GM21390 (cell line): ENCODE data around the gene BEST2.
"Not testable (repeated sequence)": the region's sequence is repeated elsewhere in the genome, so short reads cannot be mapped to it uniquely, and the experiment has no call there.

Source experiments
- ATAC-seq: cut with Tn5 transposase; IDR thresholded peaks from one replicate; pipeline ENCODE4 v1.9.1; 2021; ENCODE audit not compliant: unreplicated experiment

BEST2 gene

GRCh38 chr19:12751635-12752034 lies at the start of gene BEST2:
BEST2 (plus strand) TSS chr19:12751791; CDS start chr19:12752593, 802 bp downstream.
- no peak for ATAC-seq

DNA sequence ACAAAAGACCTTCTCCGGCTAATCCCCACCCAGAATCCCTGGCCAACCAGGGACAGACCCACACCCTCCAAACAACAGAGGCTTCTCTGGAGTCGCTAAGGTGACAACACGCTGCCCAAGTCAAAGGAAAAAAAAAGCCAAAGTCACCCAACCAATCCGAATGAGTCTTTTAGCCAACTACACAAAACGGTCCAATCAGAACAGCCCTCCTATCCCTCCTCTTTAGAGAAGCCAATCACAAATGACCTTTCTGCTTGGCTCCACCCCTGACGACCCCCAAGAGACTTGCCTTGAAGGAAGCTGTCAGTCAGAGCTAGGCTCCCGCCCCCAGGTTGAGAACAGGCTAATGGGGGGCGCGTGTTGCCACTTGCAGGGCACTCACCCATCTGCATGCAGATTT lies 48.5 kb upstream of the BEST2 start:
- ATAC-seq = no peak

DNA sequence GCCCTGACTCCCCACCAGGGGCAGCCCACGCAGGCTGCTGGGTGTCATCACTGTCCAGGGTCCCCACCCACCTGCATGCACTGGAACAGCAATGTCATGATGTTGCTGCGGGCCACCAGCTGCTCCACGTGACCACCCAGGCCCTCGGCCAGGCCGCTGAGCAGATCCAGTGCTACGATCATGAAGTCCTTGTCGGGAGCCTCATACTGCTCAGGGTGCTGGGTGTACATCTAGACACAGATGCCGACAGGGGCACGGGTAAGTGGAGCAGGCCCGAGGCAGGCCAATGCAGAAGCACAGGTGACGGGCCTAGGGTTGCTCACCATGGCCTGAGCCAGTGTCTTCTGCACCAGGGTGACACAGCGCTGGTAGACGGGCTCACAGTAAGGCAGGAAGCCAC lies 46.4 kb upstream of the BEST2 start:
- ATAC-seq = no peak

- no peak for ATAC-seq
Measured at GRCh38 chr19:12705654-12706331, 45.8 kb upstream of the BEST2 start.

DNA sequence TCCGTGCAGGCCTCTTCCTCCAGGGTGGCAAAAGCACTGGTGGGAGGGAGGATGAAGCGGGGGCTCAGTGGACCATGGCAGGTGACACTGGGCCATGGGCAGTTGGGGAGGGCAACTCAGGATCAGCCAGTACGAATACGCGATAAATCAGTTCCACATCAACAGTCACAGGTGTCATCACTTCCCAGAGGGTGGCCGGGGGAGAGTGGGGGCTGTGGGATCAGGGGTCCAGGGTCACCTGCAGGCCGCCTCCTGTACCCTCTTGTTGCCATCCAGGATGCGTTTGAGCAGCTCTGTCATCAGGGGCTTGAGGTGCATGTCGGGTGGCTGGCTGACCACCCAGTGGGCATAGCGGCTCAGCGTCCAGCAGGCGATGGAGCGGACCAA lies 45.3 kb upstream of the BEST2 start:
- no peak for ATAC-seq

GRCh38 chr19:12708641-12709040 lies 43.0 kb upstream of the BEST2 start:
- no peak for ATAC-seq

GRCh38 chr19:12711187-12711586 lies 40.4 kb upstream of the BEST2 start:
- ATAC-seq = no peak

- not testable (repeated sequence) for ATAC-seq
Measured at GRCh38 chr19:12712077-12712476, 39.5 kb upstream of the BEST2 start.

- ATAC-seq = not testable (repeated sequence)
Measured at GRCh38 chr19:12713304-12713703, 38.3 kb upstream of the BEST2 start.

- no peak for ATAC-seq
Measured at GRCh38 chr19:12715102-12715501, 36.5 kb upstream of the BEST2 start.

DNA sequence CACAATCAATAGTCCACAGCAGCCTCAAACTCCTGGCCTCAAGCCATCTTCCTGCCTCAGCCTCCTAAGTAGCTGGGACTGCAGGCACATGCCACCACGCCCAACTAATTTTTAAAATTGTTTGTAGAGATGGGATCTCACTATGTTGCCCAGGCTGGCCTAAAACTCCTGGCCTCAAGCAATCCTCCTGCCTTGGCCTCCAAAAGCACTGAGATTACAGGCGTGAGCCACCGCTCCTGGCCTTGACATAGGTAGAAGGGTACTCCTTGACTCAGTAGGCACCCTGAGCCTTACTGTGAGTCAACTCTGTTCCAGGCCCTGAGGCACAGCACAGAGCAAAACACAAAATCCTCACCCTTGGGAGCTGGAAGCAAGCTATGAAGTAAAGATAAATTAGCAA lies 35.7 kb upstream of the BEST2 start:
- ATAC-seq = no peak

GRCh38 chr19:12720296-12720695 lies 31.3 kb upstream of the BEST2 start:
- ATAC-seq = no peak

- no peak for ATAC-seq
Measured at GRCh38 chr19:12720851-12721655, 30.5 kb upstream of the BEST2 start.

DNA sequence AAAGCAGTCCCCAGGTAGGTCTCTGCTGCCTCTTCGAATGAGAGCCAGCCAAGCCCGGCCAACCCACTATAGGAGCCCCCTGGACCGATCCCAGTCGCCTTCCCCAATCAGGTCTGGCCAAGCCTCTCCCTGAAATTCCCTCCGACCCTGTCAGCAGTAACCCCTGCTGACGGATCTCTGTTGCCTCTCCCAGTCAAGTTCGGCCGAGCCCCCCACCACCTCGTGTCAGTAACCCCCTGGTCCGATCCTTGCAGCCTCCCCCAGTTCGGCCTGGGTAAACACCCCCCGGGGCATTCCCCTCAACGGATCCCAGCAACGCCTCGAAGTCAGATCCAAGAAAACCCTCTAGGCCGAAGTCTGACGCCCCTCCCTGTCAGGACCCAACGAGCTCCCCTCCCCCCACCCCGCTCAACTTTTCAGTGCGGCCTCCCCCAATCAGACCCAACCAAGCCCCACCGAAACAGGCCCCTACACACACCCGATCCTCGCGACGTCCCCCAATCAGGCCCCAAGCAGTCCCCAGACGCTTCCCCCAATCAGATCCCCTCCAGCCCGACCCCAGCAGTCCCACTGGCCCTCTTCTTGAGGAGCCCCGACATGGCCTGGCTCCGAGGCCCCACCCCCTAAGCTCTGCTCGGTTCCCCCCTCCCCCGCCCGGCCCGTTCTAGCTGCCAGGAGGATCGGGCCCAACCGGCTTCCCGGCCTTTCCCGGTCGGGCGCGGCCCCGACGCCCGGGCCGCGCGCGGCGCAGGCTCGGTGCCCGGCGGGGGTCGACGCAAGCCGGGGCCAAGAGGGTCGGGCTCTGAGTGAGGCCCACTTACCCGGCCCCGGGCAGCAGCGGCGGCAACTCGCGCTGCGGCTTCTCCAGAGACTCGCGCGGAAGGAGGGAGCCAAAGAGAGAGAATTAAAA lies 29.7 kb upstream of the BEST2 start:
- ATAC-seq = no peak

DNA sequence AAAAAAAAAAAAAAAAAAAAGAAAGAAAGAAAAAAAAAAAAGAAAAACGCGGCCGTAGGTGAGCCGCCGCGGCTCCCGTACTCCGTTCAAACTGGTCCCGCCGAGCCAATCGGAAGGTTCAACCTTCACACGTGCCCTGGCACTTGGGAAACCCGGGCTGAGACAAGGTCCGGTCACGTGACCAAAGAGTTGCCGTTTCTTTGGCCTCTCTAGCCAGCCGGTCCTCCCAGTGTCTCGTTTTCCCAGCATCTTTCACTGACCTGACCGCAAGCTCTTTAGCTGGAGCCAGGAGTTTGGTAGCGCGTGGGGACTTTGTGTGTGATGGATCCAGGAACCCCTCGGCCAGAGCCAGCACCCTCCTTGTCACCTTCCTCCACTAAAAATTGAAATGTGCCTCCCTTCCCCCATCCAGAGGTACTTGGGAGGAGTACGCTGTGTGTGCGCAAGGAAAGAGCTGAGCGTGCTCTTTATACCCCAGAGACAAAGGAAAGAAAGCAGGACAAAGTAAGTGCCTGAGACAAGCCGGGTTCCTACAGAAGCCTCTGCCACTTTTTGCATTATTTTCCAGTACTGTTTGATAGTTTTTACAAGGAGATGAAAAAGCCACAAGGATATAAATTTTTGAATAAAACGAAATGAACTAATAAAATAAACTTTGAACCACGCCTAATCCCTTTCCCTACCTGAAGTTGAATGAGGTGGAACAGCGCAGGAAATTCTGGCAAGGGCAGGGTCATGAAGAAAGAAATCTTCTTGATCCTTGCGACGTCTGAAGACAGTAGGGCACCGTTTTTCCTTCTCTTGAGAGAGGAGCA lies 28.8 kb upstream of the BEST2 start:
- peak; percentile 70 for ATAC-seq

- no peak for ATAC-seq
Measured at GRCh38 chr19:12723381-12723640, 28.3 kb upstream of the BEST2 start.

GRCh38 chr19:12723641-12724426 lies 27.8 kb upstream of the BEST2 start, which contains the start of gene TNPO2:
TNPO2 (minus strand) TSS chr19:12723932; CDS start chr19:12720977, 2,955 bp downstream.
- no peak for ATAC-seq

DNA sequence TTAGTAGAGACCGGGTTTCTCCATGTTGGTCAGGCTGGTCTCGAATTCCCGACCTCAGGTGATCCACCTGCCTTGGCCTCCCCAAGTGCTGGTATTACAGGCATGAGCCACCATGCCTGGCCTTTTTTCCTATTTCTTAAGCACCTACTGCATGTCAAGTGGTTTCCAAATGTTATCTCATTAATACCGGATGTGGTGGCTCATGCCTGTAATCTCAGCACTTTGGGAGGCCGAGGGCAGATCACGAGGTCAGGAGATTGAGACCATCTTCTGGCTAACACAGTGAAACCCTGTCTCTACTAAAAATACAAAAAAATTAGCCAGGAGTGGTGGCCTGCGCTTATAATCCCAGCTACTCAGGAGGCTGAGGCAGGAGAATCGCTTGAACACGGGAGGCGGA lies 26.0 kb upstream of the BEST2 start:
- ATAC-seq = not testable (repeated sequence)

DNA sequence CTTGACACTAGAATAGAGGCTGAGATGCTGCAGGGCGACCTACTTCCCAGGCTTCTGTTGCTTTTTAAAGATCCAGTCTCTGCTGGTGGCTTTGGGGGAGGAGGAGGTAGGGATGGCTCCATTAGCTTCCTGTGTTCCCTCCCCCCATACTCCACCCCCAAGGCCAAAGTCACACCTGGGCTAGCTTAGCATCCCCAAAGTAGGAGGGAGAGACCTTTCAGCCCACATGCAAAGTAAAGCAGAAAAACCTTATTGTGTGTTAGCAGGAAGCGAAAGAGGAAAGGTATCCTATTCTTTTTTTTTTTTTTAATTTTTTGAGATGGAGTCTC lies 24.6 kb upstream of the BEST2 start:
- ATAC-seq = no peak

DNA sequence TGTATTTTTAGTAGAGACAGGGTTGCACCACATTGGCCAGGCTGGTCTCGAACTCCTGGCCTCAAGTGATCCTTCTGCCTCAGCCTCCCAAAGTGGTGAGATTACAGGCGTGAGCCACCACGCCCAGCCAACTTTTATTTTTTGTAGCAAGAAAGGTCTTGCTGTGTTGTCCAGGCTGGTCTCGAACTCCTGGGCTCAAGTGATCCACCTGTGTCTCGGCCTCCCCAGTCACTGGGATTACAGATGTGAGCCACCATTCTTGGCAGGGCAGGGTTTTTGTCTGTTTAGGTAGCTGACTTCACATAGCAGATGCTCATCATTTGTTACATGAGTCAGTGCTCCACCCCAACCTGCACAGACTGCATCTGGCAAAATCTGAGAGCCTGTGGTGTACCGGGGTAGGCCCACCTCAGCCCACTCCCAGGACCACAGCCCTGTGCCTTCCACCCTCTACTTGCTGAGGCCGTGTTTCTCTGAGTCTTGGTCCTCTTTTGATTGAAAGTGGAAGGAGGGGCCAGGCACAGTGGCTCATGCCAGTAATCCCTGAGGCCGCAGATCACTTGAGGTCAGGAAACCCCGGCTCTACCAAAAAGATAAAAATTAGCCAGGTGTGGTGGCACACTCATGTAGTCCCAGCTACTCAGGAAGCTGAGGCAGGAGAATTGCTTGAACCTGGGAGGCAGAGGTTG lies 23.7 kb upstream of the BEST2 start:
- ATAC-seq = no peak
